Nasal cavity respiratory epithelium epithelial cell of viscerocranial mucosa (primary cell): Measurements from ENCODE around the gene C1QTNF9B. TPM values are rescaled to one million over a fixed set of nuclear protein-coding genes. Genes with fewer than 3 reads are reported as not detected.

ENCODE experiments used
- total RNA-seq: library from RNA; depleted of rRNA; stranded (reverse); fragments of >200 nt; gene quantifications from 2 replicates; pipeline ENCODE4 v1.2.3, GENCODE V29; 2014

Gene C1QTNF9B
- total RNA-seq = not detected in 2 replicates

DNA sequence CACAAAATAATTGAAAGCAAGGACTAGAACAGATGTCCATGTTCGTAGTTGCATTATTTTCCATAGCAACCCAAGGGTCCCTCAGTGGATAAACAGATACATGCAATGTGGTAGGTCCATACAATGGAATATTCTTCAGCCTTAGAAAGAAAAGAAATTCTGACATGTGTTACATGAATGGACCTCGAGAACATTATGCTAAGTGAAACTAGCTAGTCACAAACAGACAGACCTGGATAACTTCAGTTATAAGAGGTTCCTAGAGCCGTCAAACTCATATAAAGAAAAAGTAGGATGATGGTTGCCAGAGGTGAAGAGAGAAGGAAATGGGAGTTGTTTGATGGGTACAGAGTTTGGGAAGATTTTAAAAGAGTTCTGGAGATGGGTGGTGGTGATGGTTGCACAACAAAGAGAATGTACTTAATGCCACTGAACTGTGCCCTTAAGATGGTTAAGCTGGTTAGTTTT lies at the start of gene C1QTNF9B:
Gene C1QTNF9B, minus strand, starts transcription at position 51 of the 468 bp plus-strand sequence.

DNA sequence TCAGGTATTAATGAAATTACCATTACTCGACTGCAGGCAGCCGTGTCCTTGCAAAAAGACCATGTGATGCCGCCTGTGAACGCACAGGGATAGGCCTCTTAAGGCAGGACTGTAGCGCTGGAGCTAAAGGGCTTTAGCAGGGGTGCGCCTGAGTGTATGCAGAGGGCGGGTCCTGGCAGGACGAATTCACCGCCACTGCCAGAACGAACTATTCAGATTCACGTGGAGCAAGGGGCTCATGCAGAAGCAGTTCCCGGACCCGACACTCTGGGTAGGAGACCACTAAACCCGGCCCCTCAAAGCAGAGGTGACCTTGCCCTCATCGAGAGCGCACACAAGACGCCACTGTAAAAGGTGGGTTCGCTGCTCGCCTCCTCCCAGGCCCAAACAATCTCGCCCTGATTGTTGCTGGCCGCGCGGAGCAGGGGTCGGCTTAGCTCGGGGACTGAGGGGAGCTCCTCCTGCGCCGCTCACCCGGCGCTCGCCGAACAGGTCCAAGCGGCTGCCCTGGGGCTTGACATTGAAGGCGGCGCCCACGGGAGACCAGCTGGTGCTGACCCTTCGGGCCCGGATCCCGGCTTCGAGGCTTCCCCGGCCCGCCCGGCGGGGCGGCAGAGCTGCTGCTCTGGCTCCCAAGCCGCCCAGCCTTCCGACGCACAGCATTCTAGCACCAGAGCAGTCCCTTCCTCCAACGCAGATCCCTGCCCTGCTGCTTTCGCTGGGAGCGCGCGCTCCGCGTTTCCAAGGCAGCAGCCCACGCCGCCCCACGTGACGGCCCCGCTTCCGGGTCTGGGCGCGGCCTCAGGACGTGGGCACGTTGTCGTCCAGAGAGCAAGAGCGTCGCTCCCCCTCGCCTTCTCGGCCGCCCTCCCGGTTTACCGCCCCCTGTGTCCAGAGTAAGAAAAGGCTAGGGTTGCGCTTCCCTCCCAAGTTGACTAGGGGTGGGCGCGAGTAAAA lies 8.4 kb downstream of the C1QTNF9B start, which contains the start of gene MIPEP:
Gene MIPEP, minus strand, starts transcription at position 743 of the 957 bp plus-strand sequence. Its CDS starts 80 bp downstream, at position 663.

Other genes with a start within 250 kb of the C1QTNF9B start
- 18.2 and 23.9 TPM in 2 replicates for gene MIPEP, start 8.1 kb downstream of the C1QTNF9B start, total RNA-seq